Measurements from ENCODE around the gene ICAM1.

DNA sequence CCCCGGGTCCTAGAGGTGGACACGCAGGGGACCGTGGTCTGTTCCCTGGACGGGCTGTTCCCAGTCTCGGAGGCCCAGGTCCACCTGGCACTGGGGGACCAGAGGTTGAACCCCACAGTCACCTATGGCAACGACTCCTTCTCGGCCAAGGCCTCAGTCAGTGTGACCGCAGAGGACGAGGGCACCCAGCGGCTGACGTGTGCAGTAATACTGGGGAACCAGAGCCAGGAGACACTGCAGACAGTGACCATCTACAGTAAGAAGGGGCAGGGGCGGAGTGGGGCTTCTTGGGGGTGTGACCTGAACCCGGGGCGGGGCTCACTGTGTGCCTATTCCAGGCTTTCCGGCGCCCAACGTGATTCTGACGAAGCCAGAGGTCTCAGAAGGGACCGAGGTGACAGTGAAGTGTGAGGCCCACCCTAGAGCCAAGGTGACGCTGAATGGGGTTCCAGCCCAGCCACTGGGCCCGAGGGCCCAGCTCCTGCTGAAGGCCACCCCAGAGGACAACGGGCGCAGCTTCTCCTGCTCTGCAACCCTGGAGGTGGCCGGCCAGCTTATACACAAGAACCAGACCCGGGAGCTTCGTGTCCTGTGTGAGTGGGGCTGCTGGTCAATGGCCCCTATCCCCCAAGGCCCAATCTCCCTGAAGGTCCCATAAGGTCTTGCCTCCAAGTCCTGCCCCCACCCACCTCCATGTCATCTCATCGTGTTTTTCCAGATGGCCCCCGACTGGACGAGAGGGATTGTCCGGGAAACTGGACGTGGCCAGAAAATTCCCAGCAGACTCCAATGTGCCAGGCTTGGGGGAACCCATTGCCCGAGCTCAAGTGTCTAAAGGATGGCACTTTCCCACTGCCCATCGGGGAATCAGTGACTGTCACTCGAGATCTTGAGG lies 13.4 kb downstream of the ICAM1 start:
- TF ChIP-seq POLR2AphosphoS5 (IDR thresholded peaks at IDR 0.05; ENCODE audit: low read depth, low read length) (no peak), TCF7L2 (IDR thresholded peaks at IDR 0.05; ENCODE audit: low read depth, low read length) (no peak), SIN3A (IDR thresholded peaks at IDR 0.05; ENCODE audit: borderline replicate concordance, insufficient read depth, low read depth, low read length) (no peak)
- TF ChIP-seq, protein P1, sequence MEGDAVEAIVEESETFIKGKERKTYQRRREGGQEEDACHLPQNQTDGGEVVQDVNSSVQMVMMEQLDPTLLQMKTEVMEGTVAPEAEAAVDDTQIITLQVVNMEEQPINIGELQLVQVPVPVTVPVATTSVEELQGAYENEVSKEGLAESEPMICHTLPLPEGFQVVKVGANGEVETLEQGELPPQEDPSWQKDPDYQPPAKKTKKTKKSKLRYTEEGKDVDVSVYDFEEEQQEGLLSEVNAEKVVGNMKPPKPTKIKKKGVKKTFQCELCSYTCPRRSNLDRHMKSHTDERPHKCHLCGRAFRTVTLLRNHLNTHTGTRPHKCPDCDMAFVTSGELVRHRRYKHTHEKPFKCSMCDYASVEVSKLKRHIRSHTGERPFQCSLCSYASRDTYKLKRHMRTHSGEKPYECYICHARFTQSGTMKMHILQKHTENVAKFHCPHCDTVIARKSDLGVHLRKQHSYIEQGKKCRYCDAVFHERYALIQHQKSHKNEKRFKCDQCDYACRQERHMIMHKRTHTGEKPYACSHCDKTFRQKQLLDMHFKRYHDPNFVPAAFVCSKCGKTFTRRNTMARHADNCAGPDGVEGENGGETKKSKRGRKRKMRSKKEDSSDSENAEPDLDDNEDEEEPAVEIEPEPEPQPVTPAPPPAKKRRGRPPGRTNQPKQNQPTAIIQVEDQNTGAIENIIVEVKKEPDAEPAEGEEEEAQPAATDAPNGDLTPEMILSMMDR (IDR thresholded peaks at IDR 0.05) = no peak

All from Panc1 (cell line).